Body of pancreas (tissue), 4 donors: ENCODE measurements around the gene POC1A.

Experiments used
- CTCF ChIP-seq, 7 experiments: fragments of 450-650 bp in 4 of 7; fragments of 200-600 bp in 3 of 7; sonication (generic) in 3 of 7; IDR thresholded peaks; one replicate each; pipeline ENCODE4 v1.5.1; 2016 to 2019; ENCODE audit warnings: antibody characterized with exemption in 7 of 7
- POLR2A ChIP-seq, 3 donors: fragments of 450-650 bp; IDR thresholded peaks; one replicate each; pipeline ENCODE4 v1.6.1; 2016; ENCODE audit warnings: antibody characterized with exemption in 3 of 3, mild to moderate bottlenecking in 2 of 3

GRCh38 chr3:52186729-52187128, 32.5 kb upstream of the POC1A start:
- no peak for TF ChIP-seq CTCF (IDR thresholded peaks at IDR 0.05)
- no peak for TF ChIP-seq POLR2A (IDR thresholded peaks at IDR 0.05)
